HG02588 (cell line): Measurements from ENCODE around the gene C1QTNF1.

ENCODE experiments used
- ATAC-seq: cut with Tn5 transposase; IDR thresholded peaks from one replicate; pipeline ENCODE4 v1.9.1; 2021; ENCODE audit warnings: mild to moderate bottlenecking, moderate library complexity; ENCODE audit not compliant: unreplicated experiment

Gene C1QTNF1

DNA sequence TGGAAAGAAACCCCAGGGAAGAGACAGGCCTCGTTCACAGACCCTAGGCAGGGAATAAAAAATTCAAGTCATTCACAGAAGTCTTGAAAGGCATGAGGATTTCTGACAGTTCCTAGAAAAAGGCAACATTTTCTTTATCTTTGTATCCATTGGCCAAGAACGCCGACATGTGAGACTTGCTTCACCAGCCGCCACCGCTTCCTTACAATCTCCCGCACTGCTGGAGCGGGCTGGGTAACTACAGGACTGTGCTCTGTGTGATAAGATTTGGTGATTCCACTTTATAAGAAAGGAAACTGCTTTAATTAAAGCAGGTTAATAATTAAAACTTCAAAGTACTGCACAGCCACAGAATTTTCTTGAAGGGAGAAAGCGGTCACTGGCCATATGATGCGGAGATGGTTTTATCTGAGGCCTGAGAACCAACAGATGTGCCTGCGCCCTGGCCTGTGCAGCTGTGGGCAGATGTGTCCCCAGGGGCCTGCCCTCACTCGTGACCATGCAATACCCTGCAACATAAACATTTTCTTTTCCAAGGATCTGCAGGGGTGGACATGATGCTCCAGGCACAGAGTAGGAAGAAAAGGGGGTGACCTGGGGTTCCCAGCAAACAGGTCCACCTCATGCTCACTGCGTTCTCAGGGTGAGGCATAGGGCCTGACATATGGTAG is 31.3 kb upstream of the C1QTNF1 start:
- ATAC-seq, result no peak

GRCh38 chr17:78993241-78993956 is 30.6 kb upstream of the C1QTNF1 start:
- ATAC-seq, result no peak

GRCh38 chr17:78993981-78994671 is 29.8 kb upstream of the C1QTNF1 start:
- no peak for ATAC-seq

GRCh38 chr17:78995022-78995760 is 28.8 kb upstream of the C1QTNF1 start:
- no peak for ATAC-seq

DNA sequence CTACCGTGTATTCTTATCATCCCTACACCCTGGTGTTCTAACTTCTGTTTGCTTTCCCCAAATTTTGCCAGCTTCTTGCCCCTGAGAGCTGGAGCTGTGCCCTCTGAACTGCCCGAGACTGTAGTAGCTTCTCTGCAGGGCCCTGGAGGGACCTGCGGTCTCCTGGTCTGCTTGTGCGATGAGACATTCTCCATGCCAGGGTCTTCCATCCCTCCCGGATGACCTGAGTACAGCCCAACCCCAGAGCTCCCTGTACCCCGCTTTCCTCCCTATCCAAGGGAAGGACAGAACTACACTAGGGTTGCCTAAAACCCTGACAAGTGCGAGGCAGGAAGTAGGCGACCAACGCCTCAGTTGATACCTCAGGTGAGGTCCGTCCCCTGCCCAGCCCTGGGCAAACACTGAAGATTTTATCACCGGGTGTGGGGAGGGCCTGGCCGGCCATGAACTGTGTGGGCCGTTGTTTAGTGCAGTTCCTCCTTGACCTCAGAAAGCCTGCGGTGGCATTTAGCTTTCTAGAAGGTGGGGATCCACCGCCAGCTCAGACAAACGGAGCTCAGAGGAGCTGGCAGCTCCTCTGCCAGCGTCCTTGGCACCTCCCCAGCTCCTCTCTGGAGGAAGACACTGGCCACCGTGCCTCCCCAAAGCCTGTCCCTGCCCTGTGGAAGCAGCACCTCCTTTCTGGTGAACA is 28.1 kb upstream of the C1QTNF1 start:
- ATAC-seq, result no peak

GRCh38 chr17:78996781-78997201 is 27.2 kb upstream of the C1QTNF1 start:
- ATAC-seq, result no peak

GRCh38 chr17:78997231-78997741 is 26.7 kb upstream of the C1QTNF1 start:
- ATAC-seq, result no peak

DNA sequence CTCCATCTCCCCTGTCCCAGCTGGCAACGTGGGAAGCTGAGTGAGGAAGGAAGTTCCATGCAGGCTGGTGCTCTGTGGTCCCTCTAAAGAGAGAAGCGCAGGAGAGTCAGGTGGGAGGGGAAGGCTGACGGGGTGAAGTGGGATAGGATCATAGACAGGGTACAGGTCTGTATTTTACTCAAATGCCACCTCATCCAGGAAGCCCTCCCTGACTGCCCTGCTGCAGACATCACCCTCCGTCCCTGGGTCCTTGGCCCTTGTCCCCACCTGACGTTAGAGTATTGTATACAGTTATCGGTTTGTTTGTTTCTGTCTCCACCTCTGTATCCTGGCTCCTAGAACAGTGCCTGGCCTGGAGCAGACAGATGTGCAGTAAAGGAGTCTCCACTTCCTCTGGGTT is 26.1 kb upstream of the C1QTNF1 start:
- no peak for ATAC-seq

DNA sequence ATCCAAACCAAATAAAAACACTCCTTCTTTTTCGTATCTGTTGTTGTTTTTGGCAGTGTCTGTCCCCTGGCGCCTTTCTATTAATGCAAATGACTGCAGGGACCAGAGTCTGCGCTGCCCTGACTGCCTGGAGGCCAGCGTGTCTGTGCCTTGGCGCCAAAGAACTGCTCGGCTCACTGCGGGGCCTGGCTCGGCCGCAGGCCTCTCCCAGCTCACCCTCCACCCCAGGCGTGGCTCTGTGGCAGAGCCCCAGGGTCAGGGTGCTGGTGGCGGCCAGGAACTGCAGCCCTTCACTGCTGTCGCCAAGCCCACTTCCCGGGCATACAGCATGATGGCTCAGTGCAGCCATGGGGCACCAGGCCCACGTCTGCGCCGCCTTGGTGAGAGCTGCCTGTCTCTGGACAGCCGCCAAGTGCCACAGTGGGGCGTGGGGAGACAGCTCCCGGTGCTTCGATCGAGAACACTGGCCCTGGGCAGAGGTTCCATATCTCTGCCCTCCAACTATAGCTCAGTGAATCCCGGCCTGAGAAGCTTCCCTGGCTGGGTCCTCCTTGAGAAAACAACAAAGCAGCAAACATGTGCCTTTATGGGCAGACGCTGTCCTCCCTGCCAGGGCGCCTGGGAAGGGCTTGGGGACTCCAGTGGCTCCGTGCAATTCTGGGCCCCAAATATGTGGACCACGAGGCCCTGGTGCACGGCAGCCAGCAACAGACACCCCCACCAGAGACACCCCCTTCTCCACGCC is 25.5 kb upstream of the C1QTNF1 start:
- no peak for ATAC-seq

DNA sequence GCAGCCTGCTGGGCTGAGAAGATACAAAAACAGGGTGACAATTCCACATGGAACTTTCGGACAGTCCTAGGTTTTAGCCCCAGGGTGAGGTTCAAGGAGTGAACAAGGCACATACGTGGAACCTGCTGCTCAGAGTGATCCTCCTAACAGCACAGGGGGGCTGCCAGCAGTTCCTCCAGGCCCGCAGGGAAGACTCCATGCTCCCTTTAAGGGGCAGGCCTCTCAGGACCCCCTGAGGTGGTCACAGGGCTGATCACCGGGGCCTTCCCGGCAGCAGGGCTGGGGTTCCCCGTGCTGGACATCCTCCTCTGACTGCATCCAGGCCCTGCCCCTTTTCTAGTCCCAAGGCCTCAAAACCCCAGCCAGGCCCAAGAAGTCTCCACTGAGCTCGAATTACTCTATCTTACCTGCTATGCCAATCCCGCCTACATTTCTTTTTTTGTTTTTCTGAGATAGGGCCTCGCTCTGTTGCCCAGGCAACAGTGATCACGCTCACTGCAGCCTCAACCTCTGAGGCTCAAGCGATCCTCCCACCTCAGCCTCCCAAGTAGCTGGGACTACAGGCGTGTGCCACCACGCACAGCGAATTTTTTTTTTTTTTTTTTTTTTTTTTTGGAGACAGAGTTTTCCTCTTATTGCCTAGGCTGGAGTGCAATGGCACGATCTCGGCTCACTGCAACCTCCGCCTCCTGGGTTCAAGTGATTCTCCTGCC is 24.8 kb upstream of the C1QTNF1 start:
- no peak for ATAC-seq

GRCh38 chr17:78999947-79000395 is 24.0 kb upstream of the C1QTNF1 start:
- ATAC-seq, result no peak

DNA sequence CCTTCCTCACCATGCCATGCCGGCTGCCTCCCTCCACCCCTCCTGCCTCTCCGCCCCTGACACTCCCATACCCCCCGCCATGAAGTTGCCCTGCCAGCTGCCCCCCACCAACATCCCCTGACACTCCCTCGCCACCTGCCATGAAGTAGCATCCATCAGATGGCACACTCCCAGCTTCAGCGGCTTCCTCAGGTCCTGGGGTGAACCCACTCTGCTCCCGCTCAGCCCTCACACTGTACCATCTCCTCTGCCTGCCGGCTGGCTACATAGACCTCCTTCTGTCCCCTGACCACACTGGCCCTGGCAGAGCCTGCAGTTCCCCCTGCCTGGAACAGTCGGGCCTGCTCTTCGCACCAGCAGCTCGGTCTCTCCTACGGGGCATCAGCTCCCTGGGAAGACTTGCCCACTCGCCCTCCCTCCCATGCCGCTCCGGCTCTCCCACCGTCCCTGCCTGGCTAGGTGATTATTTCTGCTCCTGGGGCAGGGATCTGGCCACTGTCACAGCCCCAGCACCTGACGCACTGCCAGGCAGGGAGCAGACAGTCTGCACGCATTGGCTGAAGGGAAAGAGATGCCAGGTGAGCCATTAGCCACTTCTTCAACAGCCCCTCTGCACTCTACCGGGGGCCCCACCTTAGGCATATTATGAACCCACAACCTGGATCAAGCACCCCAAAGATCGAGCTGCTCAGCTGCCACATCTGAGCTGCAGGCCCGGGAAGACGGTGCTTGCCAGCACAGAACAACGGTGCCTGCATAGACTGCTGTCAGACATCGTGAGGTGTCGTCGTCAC is 23.4 kb upstream of the C1QTNF1 start:
- ATAC-seq, result no peak

DNA sequence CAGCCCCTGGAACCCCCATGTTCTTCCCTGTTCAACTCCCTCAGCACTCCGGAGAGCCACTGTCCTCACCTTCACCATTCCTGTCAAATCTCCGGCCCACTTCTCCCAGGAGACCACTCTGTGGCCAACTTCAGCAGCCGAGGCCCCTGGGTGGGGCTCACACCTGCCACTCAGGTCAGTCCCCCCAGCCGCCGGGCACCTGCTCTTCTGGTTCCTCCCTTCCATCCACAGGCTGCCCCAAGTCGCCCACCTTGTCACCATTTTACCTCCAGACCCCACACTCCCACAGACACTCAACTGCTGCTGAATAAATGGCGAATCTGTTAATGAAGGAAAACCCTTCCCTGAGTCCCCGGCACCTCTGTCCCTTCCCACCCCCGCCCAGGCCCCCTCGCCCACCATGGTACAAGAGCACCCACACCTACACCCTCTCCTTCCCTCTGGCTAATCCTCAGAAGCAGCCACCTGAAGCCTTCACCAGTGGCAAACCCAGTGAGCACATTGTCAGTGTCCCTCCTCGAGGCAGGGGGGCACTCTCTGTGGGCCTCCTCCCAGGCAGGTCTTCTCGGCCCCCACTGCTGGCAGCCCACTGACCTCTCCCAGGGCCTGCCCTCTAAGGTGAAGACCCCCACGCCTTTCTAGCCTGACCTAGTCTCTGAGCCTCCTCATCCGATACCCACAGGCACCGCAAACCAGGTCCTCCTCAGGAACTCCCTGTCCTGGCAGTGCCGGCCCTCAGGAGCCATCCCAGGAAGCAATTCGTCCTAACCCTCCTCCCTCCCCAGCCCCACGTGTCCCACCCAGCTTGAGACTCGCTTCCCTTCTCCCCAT is 22.6 kb upstream of the C1QTNF1 start:
- ATAC-seq, result no peak

GRCh38 chr17:79002291-79002690 is 21.7 kb upstream of the C1QTNF1 start:
- no peak for ATAC-seq

DNA sequence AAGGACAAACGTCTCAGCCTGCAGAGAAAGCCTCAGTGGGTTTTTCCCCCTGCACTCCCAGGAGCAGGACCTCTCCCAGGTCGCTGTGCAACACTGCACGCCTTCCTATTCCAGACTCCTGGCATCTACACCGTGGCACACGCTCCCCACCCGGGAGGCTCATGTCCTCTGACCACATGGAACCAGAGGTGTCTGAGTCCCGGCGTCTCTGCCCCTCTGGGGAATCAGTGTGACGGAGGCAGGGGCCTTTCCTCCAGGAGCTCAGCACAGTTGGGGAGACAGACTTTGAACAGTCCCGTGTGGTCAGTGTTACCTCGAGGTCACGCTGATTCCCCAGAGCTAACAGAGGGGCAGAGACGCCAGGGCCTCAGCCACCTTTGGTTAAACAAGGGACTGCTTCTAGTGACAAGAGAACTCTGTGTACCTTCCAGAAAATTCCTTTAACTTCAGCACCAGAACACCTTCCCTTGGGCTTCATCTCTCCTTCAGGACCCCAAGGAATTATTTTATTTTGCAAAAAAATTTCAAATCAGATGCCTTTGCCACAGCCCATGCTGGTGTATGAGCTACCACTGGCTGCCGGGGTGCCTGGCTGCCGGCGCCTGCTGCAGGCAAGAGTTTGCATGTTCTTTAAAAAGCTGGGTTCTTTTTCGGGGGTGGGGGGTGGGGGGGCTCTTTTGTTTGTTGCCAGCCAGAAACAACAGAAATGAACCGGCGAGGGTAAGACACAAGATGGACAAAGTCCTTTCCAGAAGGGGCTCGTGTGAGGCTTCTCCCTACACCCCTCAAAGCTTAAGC is 21.0 kb upstream of the C1QTNF1 start:
- no peak for ATAC-seq

DNA sequence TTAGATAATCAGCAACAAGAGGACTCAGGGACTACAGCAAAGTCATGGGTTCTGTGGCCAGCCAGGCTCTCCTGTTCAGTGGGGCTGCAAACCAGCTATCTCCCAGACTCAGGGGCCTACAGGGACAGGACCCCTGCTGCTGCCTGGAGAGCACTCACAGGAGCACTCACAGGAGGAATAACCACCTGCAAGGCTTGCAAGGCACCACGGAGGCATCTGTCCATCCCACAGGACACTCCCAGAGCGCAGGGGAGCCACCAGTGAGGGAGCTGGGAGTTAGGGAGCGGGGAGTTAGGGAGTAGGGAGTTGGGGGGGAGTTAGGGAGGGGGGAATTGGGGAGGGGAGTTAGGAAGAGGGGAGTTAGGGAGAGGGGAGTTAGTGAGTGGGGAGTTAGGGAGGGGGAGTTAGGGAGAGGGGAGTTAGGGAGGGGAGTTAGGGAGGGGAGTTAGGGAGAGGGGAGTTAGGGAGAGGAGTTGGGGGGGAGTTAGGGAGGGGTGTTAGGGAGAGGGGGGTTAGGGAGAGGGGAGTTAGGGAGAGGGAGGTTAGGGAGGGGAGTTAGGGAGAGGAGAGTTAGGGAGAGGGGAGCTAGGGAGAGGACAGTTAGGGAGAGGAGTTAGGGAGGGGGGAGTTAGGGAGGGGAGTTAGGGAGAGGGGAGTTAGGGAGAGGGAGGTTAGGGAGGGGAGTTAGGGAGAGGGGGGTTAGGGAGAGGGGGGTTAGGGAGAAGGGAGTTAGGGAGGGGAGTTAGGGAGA is 20.1 kb upstream of the C1QTNF1 start:
- ATAC-seq, result no peak
